Left hindlimb (tissue), 1 donor: ENCODE measurements around the gene NCOA1.
"Not testable (repeated sequence)": the region's sequence is repeated elsewhere in the genome, so short reads cannot be mapped to it uniquely, and the experiment has no call there.

Experiments
- DNase-seq: peaks from one replicate; pipeline ENCODE4 v3.0.0-alpha.2; 2018

Gene NCOA1

GRCh38 chr2:24542269-24542872, 51.3 kb downstream of the NCOA1 start:
- DNase-seq = no peak

- DNase-seq = no peak
Observed at GRCh38 chr2:24543252-24543651, 52.2 kb downstream of the NCOA1 start.

- no peak for DNase-seq
Observed at GRCh38 chr2:24544456-24545115, 53.5 kb downstream of the NCOA1 start.

- DNase-seq = no peak
Observed at GRCh38 chr2:24546669-24547068, 55.6 kb downstream of the NCOA1 start.

- no peak for DNase-seq
Observed at GRCh38 chr2:24548058-24548457, 57.0 kb downstream of the NCOA1 start.

- DNase-seq = not testable (repeated sequence)
Observed at GRCh38 chr2:24550301-24550700, 59.2 kb downstream of the NCOA1 start.

- DNase-seq = no peak
Observed at GRCh38 chr2:24551016-24551415, 60.0 kb downstream of the NCOA1 start.

GRCh38 chr2:24552836-24553235, 61.8 kb downstream of the NCOA1 start:
- DNase-seq = no peak

GRCh38 chr2:24558781-24559472, 67.9 kb downstream of the NCOA1 start:
- no peak for DNase-seq

- DNase-seq = no peak
Observed at GRCh38 chr2:24559473-24560113, 68.5 kb downstream of the NCOA1 start.

GRCh38 chr2:24565537-24565936, 74.5 kb downstream of the NCOA1 start:
- no peak for DNase-seq

- no peak for DNase-seq
Observed at GRCh38 chr2:24566209-24566608, 75.2 kb downstream of the NCOA1 start.

- DNase-seq = no peak
Observed at GRCh38 chr2:24566630-24567029, 75.6 kb downstream of the NCOA1 start.

GRCh38 chr2:24568551-24568950, 77.5 kb downstream of the NCOA1 start:
- no peak for DNase-seq

- not testable (repeated sequence) for DNase-seq
Observed at GRCh38 chr2:24569565-24569964, 78.5 kb downstream of the NCOA1 start.

GRCh38 chr2:24570225-24570624, 79.2 kb downstream of the NCOA1 start:
- DNase-seq = no peak

- no peak for DNase-seq
Observed at GRCh38 chr2:24571828-24572442, 80.9 kb downstream of the NCOA1 start.

GRCh38 chr2:24576146-24576545, 85.1 kb downstream of the NCOA1 start:
- DNase-seq = no peak

- DNase-seq = no peak
Observed at GRCh38 chr2:24576617-24577016, 85.6 kb downstream of the NCOA1 start.

GRCh38 chr2:24577481-24577880, 86.4 kb downstream of the NCOA1 start:
- DNase-seq = no peak

- DNase-seq = no peak
Observed at GRCh38 chr2:24579053-24579803, 88.2 kb downstream of the NCOA1 start.

- no peak for DNase-seq
Observed at GRCh38 chr2:24580561-24580960, 89.5 kb downstream of the NCOA1 start.

- not testable (repeated sequence) for DNase-seq
Observed at GRCh38 chr2:24581971-24582370, 90.9 kb downstream of the NCOA1 start.
